SH-SY5Y (cell line): ENCODE measurements around the gene RNPS1.

Experiments used
- GATA2 ChIP-seq: IDR thresholded peaks from 2 replicates; pipeline ENCODE4 v1.6.1; 2011; ENCODE audit warnings: mild to moderate bottlenecking, low read depth, low read length
- GATA3 ChIP-seq: IDR thresholded peaks from 2 replicates; pipeline ENCODE4 v1.6.1; 2011; ENCODE audit warnings: low read depth, mild to moderate bottlenecking, low read length, moderate library complexity

GRCh38 chr16:2289282-2289681 is 21.4 kb upstream of the RNPS1 start:
- TF ChIP-seq GATA3 (no peak), GATA2 (no peak)
